ENCODE results near the gene MRLN. TPM values are rescaled to one million over a fixed set of nuclear protein-coding genes. Genes with fewer than 3 reads are reported as not detected.

MRLN gene
- total RNA-seq, 5 donors from 2014 or later (not counting 1 experiment from before 2014, with no cell fraction given), result not detected

GRCh38 chr10:59692113-59692512 is 61.1 kb downstream of the MRLN start:
- ATAC-seq (replicated peaks in 1 of 4) (no peak), DNase-seq (no peak)
- Mint-ChIP-seq H3K4me1 (no peaks in the 10 kb centered on the region), H3K4me3 (no peak overlapping the region), H3K9me3 (no peaks in the 10 kb centered on the region), H3K27me3 (peaks cover 3 to 8% of the 10 kb centered on the region in 2 donors), H3K36me3 (no peaks in the 10 kb centered on the region), H3K27ac (no peak overlapping the region)
- no peaks in the 10 kb centered on the region for H3K9me3 ChIP-seq
- no peaks in the 10 kb centered on the region for H3K36me3 ChIP-seq (ENCODE audit: control insufficient read depth in 2 of 2, extremely low read depth in 1 of 2, insufficient read depth in 1 of 2, low read length in 1 of 2)
- WGBS (ENCODE audit: insufficient coverage), result no CpG with 5 or more reads among the region's 2 CpGs
- no peak overlapping the region for H3K27ac ChIP-seq (ENCODE audit: low read length)
- H3K27me3 ChIP-seq (replicated peaks in 1 of 2; ENCODE audit: control insufficient read depth in 2 of 2, extremely low read depth in 1 of 2, insufficient read depth in 2 of 2, low read length in 1 of 2), result peaks cover 0 to 3% of the 10 kb centered on the region in 2 experiments
- no peak overlapping the region for H3K4me3 ChIP-seq (ENCODE audit: control insufficient read depth in 1 of 2, extremely low read depth in 1 of 2, low read length in 1 of 2)
- no peaks in the 10 kb centered on the region for H3K4me1 ChIP-seq (ENCODE audit: control insufficient read depth in 1 of 2, extremely low read depth in 1 of 2, insufficient read depth in 2 of 2, low read length in 2 of 2)
- POLR2A ChIA-PET, result interaction anchor here in 1 of 2 donors (0.5 kb wide), 1 partner anchor 1384 kb away, joined by 5 read pairs; no protein-coding TSS in a partner anchor
- CTCF ChIA-PET, result no interaction called here

- Histone ChIP-seq H3K27me3 (replicated peaks in 1 of 2; ENCODE audit: control insufficient read depth in 2 of 2, extremely low read depth in 1 of 2, insufficient read depth in 2 of 2, low read length in 1 of 2) (peaks cover 0 to 7% of the 10 kb centered on the region in 2 experiments), H3K4me3 (ENCODE audit: control insufficient read depth in 1 of 2, extremely low read depth in 1 of 2, low read length in 1 of 2) (no peak overlapping the region), H3K36me3 (ENCODE audit: control insufficient read depth in 2 of 2, extremely low read depth in 1 of 2, insufficient read depth in 1 of 2, low read length in 1 of 2) (no peaks in the 10 kb centered on the region), H3K9me3 (no peaks in the 10 kb centered on the region), H3K4me1 (ENCODE audit: control insufficient read depth in 1 of 2, extremely low read depth in 1 of 2, insufficient read depth in 2 of 2, low read length in 2 of 2) (no peaks in the 10 kb centered on the region), H3K27ac (ENCODE audit: low read length) (no peak overlapping the region)
- 33% methylated on average over 2 of the region's 5 CpGs for WGBS (ENCODE audit: insufficient coverage)
- Mint-ChIP-seq H3K4me1 (no peaks in the 10 kb centered on the region), H3K4me3 (no peak overlapping the region), H3K27ac (no peak overlapping the region), H3K27me3 (peaks cover 3 to 8% of the 10 kb centered on the region in 2 donors), H3K9me3 (no peaks in the 10 kb centered on the region), H3K36me3 (no peaks in the 10 kb centered on the region)
- ChIA-PET POLR2A (no interaction called here), CTCF (no interaction called here)
- no peak for DNase-seq
- no peak for ATAC-seq (replicated peaks in 1 of 4)
These were observed 64.3 kb downstream of the MRLN start for GRCh38 chr10:59688921-59689351.

DNA sequence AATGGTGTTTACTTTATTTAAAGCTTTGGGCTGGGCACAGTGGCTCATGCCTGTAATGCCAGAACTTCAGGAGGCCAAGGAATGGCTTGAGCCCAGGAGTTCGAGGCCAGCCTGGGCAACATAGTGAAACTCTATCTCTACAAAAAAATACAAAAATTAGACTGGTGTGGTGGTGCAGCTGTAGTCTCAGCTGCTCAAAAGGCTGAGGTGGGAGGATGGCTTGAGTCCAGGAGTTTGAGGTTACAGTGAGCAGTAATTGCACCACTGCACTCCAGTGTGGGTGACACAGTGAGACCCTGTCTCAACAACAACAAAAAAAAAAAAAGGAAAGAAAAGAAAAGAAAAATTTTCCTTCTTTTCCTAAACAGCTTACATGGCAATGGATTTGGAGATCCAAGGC is 65.6 kb downstream of the MRLN start:
- Histone ChIP-seq H3K27me3 (replicated peaks in 1 of 2; ENCODE audit: control insufficient read depth in 2 of 2, extremely low read depth in 1 of 2, insufficient read depth in 2 of 2, low read length in 1 of 2) (peaks cover 0 to 7% of the 10 kb centered on the region in 2 experiments), H3K9me3 (no peaks in the 10 kb centered on the region), H3K36me3 (ENCODE audit: control insufficient read depth in 2 of 2, extremely low read depth in 1 of 2, insufficient read depth in 1 of 2, low read length in 1 of 2) (no peaks in the 10 kb centered on the region), H3K4me3 (ENCODE audit: control insufficient read depth in 1 of 2, extremely low read depth in 1 of 2, low read length in 1 of 2) (no peak overlapping the region), H3K4me1 (ENCODE audit: control insufficient read depth in 1 of 2, extremely low read depth in 1 of 2, insufficient read depth in 2 of 2, low read length in 2 of 2) (no peaks in the 10 kb centered on the region), H3K27ac (ENCODE audit: low read length) (no peak overlapping the region)
- Mint-ChIP-seq H3K9me3 (no peaks in the 10 kb centered on the region), H3K27ac (no peak overlapping the region), H3K4me3 (no peak overlapping the region), H3K36me3 (no peaks in the 10 kb centered on the region), H3K27me3 (peaks cover 3 to 8% of the 10 kb centered on the region in 2 donors), H3K4me1 (no peaks in the 10 kb centered on the region)
- WGBS (ENCODE audit: insufficient coverage), result no CpG with 5 or more reads among the region's 1 CpG
- CTCF ChIA-PET, result no interaction called here
- DNase-seq (no peak), ATAC-seq (replicated peaks in 1 of 4) (no peak)
- POLR2A ChIA-PET, result no interaction called here

Other genes with a start within 250 kb of the MRLN start
- under 1 TPM in 3 of 5 donors, not detected in 2; 0.20 to 0.44 (median 0.20) TPM for gene SLC16A9, start 43.6 kb downstream of the MRLN start, total RNA-seq
- gene CCDC6, start 153.1 kb upstream of the MRLN start, total RNA-seq, result 10 to 100 TPM; 16.5 to 26.1 (median 20.1) TPM